ENCODE data around the gene HYDIN.

The HYDIN gene

DNA sequence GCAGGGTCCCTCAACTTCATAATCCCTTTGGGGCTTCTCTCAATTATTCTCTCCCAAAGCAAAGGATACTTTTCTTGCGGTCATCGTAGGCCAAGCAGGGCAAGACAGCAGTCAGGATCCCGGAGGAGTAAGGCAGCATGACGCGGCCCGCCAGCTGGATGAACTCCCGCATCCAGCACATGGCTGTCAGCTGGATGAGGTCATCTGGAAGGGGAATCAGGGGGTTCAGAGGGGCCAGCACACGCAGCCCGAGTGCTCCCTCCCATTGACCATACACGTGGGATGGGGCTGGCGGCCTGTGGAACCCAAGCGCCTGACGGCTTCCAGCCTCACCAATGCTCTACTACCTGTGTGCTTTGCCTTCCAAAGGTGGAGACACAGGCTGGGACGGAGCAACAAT, 448.7 kb downstream of the HYDIN start:
- DNase-seq: no peak

GRCh38 chr16:70780546-70780945, 450.0 kb downstream of the HYDIN start:
- no peak for DNase-seq

DNA sequence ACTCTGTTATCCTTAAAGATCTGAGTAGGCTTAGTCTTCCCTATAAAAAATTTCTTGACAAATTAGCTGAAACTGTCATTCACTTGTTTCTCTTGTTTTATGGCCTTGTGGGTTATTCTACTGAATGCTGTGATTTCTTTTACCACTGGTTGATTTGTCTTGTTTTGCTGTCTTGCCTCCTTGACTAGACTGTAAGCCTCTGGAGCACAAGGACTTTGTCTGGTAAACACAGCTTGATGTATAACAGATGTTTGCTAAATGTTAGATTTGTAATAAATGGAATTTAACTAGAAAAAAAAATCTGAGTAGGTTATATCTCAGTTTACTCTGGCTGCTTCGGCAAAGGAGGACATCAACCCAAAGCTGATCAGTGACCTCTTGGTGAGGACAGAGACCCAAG, 451.2 kb downstream of the HYDIN start:
- no peak for DNase-seq

DNA sequence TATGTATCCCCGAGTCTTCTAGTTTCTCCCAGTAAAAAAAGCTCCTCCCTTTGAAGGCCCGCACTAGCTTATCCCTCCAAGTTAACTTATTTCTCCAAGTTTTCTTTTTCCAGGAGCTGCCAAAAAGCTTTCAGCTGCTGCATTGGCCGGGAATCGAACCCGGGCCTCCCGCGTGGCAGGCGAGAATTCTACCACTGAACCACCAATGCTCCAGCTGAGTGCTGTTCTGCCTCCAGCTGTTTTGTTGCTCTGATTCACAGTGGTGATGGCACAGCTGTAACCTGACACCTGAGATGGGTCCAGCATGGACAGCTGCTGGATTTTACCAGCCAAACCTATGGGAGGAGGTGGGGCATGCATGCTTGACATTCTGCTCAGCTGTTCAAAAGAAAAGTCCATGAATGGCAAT, 451.6 kb downstream of the HYDIN start:
- peak; percentile 90 for DNase-seq

- DNase-seq: peak; percentile 21
Measured at GRCh38 chr16:70777973-70778406, 452.5 kb downstream of the HYDIN start.

DNA sequence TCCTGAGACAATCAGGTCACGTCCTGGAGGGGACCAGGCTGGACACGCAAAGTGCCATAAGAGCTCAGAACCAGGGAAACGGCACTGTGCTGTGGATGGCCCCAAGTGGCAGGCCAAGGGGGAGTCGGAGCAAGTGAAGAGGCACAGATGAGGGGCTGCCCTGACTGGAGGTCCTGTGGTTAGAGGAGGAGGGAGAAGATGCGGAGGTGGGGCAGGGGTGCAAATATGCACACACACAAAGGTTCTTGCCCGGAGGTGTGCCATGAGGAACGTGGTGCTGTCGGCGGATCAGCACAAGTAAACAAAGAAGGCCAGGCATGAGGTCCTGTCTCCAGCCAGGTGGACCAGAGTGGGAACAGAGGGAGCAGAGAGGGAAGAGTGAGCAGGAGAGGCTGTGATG, 453.0 kb downstream of the HYDIN start:
- no peak for DNase-seq

DNA sequence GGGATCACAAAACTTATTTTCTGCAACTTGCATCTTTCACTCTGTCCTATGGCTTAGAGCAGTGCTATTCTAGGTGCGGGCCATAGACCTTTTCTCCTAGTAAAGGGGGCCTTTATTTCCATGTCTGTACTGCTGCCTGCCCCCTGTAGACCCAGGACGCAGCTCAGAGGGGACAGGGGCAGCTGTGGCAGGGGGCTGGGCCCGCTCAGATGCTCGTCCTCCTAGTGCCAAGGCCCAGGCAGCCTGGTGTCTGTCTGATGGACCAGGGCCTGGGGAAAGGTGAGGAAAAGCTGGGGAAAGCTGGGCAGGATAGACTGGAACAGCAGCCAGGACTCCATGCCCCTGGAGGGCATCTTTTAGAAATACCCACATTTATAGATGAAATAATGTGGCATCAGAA, 455.1 kb downstream of the HYDIN start:
- no peak for DNase-seq

GRCh38 chr16:70774261-70774660, 456.3 kb downstream of the HYDIN start:
- no peak for DNase-seq

DNA sequence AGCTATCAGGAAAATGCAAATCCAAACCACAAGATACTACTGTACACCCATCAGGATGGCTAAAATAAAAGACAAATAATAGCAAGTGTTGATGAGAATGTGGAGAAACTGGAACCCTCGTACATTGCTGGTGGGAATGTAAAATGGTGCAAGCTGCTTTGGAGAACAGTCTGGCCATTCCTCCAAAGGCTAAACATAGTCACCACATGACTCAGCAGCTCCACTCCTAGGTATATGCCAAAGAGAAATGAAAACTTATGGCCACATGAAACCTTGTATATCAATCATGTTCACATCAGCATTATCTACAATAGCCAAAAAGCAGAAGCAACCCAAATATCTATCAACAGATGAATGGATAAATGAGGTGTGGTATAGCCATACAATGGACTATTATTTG, 458.0 kb downstream of the HYDIN start:
- peak; percentile 49 for DNase-seq

DNA sequence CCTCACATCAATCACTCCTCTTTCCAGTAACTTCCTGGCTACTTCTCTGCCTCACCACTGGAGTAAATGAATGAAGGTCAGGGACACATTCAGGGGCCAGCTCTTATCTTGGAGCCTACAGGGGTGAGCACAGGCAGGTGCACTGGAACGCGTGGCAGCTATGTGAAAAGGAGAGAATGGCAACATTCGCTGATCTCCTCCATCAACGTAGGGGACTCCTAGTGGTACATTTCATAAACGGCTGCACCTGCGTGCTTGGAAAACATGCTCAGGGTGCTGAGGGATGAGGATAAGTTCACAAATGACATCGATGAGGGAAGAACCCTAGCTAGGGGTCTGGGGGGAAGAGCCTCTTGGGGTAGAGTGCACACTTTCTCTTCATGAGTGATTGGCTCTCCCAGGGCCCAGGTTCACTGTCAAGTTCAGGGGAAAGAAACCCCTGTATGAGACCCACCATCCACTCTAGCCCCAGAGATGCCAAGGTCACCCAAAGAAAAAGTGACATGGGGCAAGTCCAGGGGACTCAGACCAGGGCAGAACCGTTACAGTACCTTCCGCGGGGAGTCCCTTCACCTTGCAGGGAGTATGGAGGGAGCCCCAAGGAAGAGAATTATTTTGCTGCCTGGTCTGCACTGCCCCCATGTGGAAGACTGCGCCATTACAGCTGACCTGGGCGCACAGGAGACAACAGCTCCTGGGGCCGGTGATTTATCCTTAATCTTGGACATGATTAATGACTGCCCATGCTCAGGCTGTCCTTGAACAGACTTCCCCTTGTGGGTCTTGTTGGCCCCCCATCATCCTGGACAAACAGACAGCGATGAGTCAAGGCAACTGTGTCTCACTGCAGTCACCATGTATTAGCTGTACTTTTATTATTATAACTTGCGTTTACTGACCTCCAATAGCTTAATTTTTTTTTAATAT, 459.6 kb downstream of the HYDIN start:
- DNase-seq: peak; percentile 54

- DNase-seq: no peak
Measured at GRCh38 chr16:70770291-70770625, 460.3 kb downstream of the HYDIN start.

DNA sequence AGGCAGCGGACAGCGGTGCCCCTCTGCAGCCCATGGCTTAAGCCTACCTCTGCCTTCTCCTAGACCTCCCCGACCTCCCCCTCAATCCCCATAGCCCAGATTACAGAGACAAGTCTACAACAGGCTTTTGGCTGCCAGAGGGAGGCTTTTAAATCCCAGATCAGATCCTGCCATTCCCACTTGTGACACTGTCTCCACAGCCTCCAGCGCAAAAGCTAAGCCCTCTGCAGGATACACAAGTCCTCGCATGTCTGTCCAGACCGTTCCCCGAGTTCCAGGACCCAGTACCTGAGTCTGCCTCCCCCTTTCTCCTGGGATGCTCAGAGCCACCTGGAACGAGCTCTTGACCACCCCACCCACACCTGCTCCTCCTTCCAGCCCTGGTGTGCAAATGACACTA, 460.8 kb downstream of the HYDIN start:
- DNase-seq: no peak

GRCh38 chr16:70769131-70769530, 461.4 kb downstream of the HYDIN start:
- DNase-seq: no peak

DNA sequence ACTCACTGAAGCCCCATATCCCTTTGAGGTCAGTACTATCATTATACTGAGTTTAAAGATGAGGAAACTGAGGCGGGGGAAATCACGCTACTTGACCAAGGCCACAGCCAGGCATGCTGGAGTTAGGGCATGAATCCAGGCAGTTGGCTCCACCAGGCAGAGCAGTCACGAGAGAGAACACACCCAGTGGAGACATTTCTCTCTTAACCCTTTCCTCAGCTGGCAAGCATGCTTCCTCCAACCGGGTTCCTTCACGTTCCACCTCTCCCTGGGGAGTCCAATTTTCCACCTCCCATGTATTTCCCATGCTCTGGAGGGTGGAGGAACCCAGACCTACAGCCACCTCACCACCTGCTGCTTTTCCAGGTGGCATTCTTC, 462.3 kb downstream of the HYDIN start:
- DNase-seq: no peak

DNA sequence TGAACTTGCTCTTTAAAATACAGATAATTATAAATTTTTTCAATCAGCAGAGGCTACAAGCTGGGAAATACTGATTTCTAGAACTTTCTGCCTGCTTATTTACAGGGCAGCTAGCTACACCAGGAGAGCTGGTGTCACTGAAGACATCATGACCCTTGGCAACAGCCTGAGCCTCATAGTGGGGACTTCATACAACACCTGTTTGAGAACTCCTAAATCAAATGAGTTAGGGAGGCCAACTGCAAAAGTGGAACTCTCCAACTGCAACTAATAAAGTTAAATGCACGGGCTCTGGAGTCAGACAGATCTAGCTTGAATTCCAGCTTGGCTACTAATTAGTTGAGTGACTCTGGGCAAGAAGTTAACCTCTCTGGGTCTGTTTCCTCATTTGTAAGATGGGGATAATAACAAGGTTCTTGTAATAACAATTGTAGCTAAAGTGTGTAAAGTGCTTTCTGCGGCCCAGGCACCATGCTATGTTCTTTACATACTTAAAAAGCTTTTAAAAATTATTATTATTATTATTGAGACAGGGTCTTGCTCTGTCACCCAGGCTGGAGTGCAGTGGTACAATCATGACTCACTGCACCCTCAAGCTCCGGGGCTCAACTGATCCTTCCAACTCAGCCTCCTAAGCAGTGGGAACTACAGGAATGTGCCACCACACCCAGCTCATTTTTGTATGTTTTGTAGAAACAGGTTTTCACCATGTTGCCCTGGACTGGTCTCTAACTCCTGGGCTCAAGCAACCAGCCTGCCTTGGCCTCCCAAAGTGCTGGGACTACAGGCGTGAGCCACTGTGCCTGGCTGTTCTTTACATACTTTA, 462.9 kb downstream of the HYDIN start:
- peak; percentile 29 for DNase-seq

- no peak for DNase-seq
Measured at GRCh38 chr16:70766658-70767057, 463.9 kb downstream of the HYDIN start.

DNA sequence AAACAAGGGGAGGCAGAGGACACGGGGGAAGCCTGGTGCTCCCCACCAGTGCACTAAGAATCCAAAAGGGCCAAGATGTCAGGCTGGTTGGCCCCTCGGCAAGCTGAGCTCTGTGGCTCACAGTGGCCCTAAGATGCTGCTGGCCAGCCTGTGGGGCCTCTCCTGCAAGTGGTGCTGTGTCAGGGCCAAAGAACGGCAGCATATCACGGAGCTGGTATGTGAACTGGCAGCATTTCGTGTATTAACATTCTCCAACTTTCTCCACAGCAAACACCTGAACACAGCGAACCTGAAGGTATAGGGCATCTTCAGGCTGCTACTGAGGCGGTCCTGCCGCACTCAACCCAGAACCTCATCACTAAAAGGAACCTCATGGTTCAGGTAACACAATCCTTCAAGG, 464.3 kb downstream of the HYDIN start:
- DNase-seq: no peak

DNA sequence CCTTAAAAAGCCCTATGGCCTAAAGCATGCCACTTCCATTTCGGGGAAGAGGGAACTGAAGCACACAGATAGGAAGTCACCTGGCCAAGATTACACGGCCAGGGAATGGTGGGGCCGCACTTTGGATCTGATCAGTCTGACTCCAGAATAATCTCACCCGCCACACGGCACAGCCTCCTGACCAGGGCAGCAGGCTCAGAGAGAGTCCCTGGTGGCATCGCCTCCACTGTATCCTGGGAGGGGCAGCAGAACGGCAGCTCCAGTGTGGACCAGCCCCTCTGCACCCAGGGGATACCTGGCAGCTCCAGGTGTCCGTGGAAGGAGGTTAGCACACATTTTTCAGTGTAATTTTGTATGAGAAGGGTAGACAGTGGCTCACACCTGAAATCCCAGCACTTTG, 465.0 kb downstream of the HYDIN start:
- no peak for DNase-seq

- no peak for DNase-seq
Measured at GRCh38 chr16:70764632-70765031, 465.9 kb downstream of the HYDIN start.

DNA sequence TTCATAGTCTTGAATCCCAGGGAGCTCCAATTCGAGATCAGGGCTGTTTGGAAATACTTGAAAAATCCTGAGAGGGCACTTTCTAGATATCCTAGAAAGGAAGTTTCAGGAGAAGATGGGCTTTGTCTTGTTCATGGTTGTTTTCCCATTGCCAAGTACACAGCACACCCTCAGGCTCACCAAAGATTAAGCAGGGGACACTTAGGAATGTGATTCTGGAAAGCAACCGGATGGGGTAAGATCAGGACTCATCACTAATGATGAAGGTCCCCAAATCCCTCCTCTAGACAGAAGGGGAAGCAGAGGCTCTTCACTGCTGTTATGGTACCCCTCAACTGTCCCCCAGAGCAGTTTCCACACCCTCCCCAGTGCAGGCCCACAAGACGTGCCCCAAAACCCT, 470.3 kb downstream of the HYDIN start:
- peak; percentile 23 for DNase-seq

DNA sequence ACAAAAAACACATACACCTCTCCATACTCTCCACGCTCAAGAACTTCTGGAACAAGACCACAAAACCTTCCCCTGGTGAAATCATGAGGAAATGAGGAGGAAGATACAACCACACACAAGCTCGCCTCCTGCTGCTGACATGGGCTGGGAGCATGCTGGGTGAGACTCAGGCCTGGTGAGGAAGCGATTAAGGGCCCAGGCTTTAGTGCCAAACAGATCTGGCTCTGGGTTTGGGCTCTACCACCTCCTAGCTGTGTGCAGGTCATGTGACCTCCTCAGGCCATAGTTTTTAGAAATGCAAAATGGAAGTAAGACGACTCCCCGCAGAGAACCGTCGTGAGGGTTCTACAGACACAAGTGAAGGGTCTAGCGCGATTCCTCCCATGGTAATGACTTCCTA, 470.9 kb downstream of the HYDIN start:
- no peak for DNase-seq

GRCh38 chr16:70758786-70759185, 471.7 kb downstream of the HYDIN start:
- no peak for DNase-seq
